HUES64 (cell line): ENCODE measurements around the gene SUN5.
"Not testable (repeated sequence)": the region's sequence is repeated elsewhere in the genome, so short reads cannot be mapped to it uniquely, and the experiment has no call there.

Source experiments
- H3K27ac ChIP-seq: 2 replicates; pipeline ENCODE4 v1.7.0; 2013; ENCODE audit warnings: low read depth, low read length, inconsistent platforms
- H3K27me3 ChIP-seq: 2 replicates; pipeline ENCODE4 v1.6.1; 2013; ENCODE audit warnings: mild to moderate bottlenecking, low read length; ENCODE audit not compliant: insufficient read depth
- H3K36me3 ChIP-seq: 2 replicates; pipeline ENCODE4 v1.6.1; 2013; ENCODE audit warnings: mild to moderate bottlenecking, low read length; ENCODE audit not compliant: insufficient read depth
- H3K4me1 ChIP-seq: 2 replicates; pipeline ENCODE4 v1.6.1; 2013; ENCODE audit warnings: mild to moderate bottlenecking, low read length, moderate library complexity; ENCODE audit not compliant: insufficient read depth
- H3K4me3 ChIP-seq: 2 replicates; pipeline ENCODE4 v1.5.1; 2013; ENCODE audit warnings: mild to moderate bottlenecking, low read length, moderate library complexity
- H3K9ac ChIP-seq: 2 replicates; pipeline ENCODE4 v1.6.1; 2013; ENCODE audit warnings: mild to moderate bottlenecking, low read depth, low read length
- H3K9me3 ChIP-seq: 2 replicates; pipeline ENCODE4 v1.6.1; 2013; ENCODE audit warnings: low read depth, low read length; ENCODE audit not compliant: insufficient read depth
- WGBS: fragments of 150-250, 120-280 bp; methylation state at CpG from one replicate; pipeline ENCODE4 v1.1.7; 2013; ENCODE audit warnings: missing lambda C conversion rate; 5-methylcytosine and 5-hydroxymethylcytosine counted together

Gene SUN5

GRCh38 chr20:32964575-32964974 lies 39.7 kb downstream of the SUN5 start:
- Histone ChIP-seq H3K27me3 (no peaks in the 10 kb centered on the region), H3K4me1 (no peaks in the 10 kb centered on the region), H3K9me3 (no peaks in the 10 kb centered on the region), H3K36me3 (no peaks in the 10 kb centered on the region), H3K27ac (no peak overlapping the region), H3K4me3 (no peak overlapping the region), H3K9ac (no peak overlapping the region)
- WGBS = 91% methylated on average over 6 of the region's 6 CpGs

- WGBS = 95% methylated on average over 5 of the region's 5 CpGs
- H3K9ac ChIP-seq = no peak overlapping the region
- H3K4me3 ChIP-seq = no peak overlapping the region
- no peaks in the 10 kb centered on the region for H3K27me3 ChIP-seq
- H3K4me1 ChIP-seq = no peaks in the 10 kb centered on the region
- no peak overlapping the region for H3K27ac ChIP-seq
- no peaks in the 10 kb centered on the region for H3K36me3 ChIP-seq
- no peaks in the 10 kb centered on the region for H3K9me3 ChIP-seq
Measured at GRCh38 chr20:32963176-32963575, 41.1 kb downstream of the SUN5 start.

GRCh38 chr20:32962646-32963045 lies 41.6 kb downstream of the SUN5 start:
- H3K4me3 ChIP-seq, H3K27me3 ChIP-seq, H3K4me1 ChIP-seq, H3K36me3 ChIP-seq, H3K9me3 ChIP-seq, H3K27ac ChIP-seq, H3K9ac ChIP-seq: not testable (repeated sequence)
- 91% methylated on average over 11 of the region's 11 CpGs for WGBS

- H3K4me3 ChIP-seq = no peak overlapping the region
Measured at GRCh38 chr20:32962053-32962452, 42.2 kb downstream of the SUN5 start.

GRCh38 chr20:32960849-32961731 lies 43.1 kb downstream of the SUN5 start:
- Histone ChIP-seq H3K36me3 (no peaks in the 10 kb centered on the region), H3K4me1 (no peaks in the 10 kb centered on the region), H3K9me3 (peaks cover 15% of the 10 kb centered on the region), H3K27ac (no peak overlapping the region), H3K27me3 (no peaks in the 10 kb centered on the region), H3K4me3 (no peak overlapping the region), H3K9ac (no peak overlapping the region)
- WGBS = 91% methylated on average over 28 of the region's 28 CpGs

More at GRCh38 chr20:32962053-32962452, 42.2 kb downstream of the SUN5 start:
- Histone ChIP-seq H3K4me1 (no peaks in the 10 kb centered on the region), H3K36me3 (no peaks in the 10 kb centered on the region), H3K9ac (no peak overlapping the region), H3K9me3 (peaks cover 5% of the 10 kb centered on the region), H3K27me3 (no peaks in the 10 kb centered on the region), H3K27ac (no peak overlapping the region)
- WGBS = 97% methylated on average over 5 of the region's 5 CpGs

GRCh38 chr20:32960222-32960518 lies 44.1 kb downstream of the SUN5 start:
- Histone ChIP-seq H3K27me3 (no peaks in the 10 kb centered on the region), H3K36me3 (no peaks in the 10 kb centered on the region), H3K9ac (no peak overlapping the region), H3K4me1 (no peaks in the 10 kb centered on the region), H3K9me3 (peaks cover 15% of the 10 kb centered on the region), H3K27ac (no peak overlapping the region), H3K4me3 (no peak overlapping the region)

- WGBS = 90% methylated on average over 14 of the region's 14 CpGs
- Histone ChIP-seq H3K27ac (no peak overlapping the region), H3K36me3 (no peaks in the 10 kb centered on the region), H3K9ac (no peak overlapping the region), H3K4me1 (no peaks in the 10 kb centered on the region), H3K27me3 (no peaks in the 10 kb centered on the region), H3K4me3 (no peak overlapping the region), H3K9me3 (peaks cover 15% of the 10 kb centered on the region)
Measured at GRCh38 chr20:32959351-32960221, 44.6 kb downstream of the SUN5 start.

GRCh38 chr20:32958574-32958973 lies 45.7 kb downstream of the SUN5 start:
- Histone ChIP-seq H3K9ac (no peak overlapping the region), H3K4me1 (no peaks in the 10 kb centered on the region), H3K27me3 (peaks cover 3% of the 10 kb centered on the region), H3K4me3 (no peak overlapping the region), H3K36me3 (no peaks in the 10 kb centered on the region), H3K9me3 (peaks cover 18% of the 10 kb centered on the region), H3K27ac (no peak overlapping the region)

GRCh38 chr20:32957459-32957858 lies 46.8 kb downstream of the SUN5 start:
- Histone ChIP-seq H3K27me3 (peaks cover 14% of the 10 kb centered on the region), H3K9ac (no peak overlapping the region), H3K4me3 (no peak overlapping the region), H3K27ac (no peak overlapping the region), H3K9me3 (peaks cover 18% of the 10 kb centered on the region), H3K4me1 (no peaks in the 10 kb centered on the region), H3K36me3 (no peaks in the 10 kb centered on the region)
- WGBS = 92% methylated on average over 5 of the region's 5 CpGs

GRCh38 chr20:32950539-32950938 lies 53.7 kb downstream of the SUN5 start:
- H3K9ac ChIP-seq, H3K9me3 ChIP-seq, H3K4me1 ChIP-seq, H3K36me3 ChIP-seq, H3K27ac ChIP-seq, H3K4me3 ChIP-seq: not testable (repeated sequence)
- 10% methylated on average over 4 of the region's 4 CpGs for WGBS
- H3K27me3 ChIP-seq = peaks cover 79% of the 10 kb centered on the region

- WGBS = no CpG with 5 or more reads among the region's 1 CpG
- no peak overlapping the region for H3K9ac ChIP-seq
Measured at GRCh38 chr20:32946629-32947028, 57.6 kb downstream of the SUN5 start.

More at GRCh38 chr20:32946629-32947028, 57.6 kb downstream of the SUN5 start:
- no peaks in the 10 kb centered on the region for H3K9me3 ChIP-seq
- H3K36me3 ChIP-seq = no peaks in the 10 kb centered on the region
- no peak overlapping the region for H3K27ac ChIP-seq
- H3K4me1 ChIP-seq = peaks cover 5% of the 10 kb centered on the region; the same call in 1 of the 2 replicates
- peaks cover 58% of the 10 kb centered on the region for H3K27me3 ChIP-seq
- H3K4me3 ChIP-seq = no peak overlapping the region
